ENCODE measurements around the gene TTC17.
"Not testable (repeated sequence)": the region's sequence is repeated elsewhere in the genome, so short reads cannot be mapped to it uniquely, and the experiment has no call there.

The TTC17 gene

GRCh38 chr11:43467958-43468357 lies 109.2 kb downstream of the TTC17 start:
- in situ Hi-C loops (cut with MboI; ENCODE audit: low pct_unique_long_range_greater_than_20kb, low sequenced_read_pairs, unreplicated experiment) = no loop called here
- no peak for TF ChIP-seq CTCF (IDR thresholded peaks at IDR 0.05; ENCODE audit: extremely low read depth, insufficient read depth, missing control alignments)
- DNase-seq (ENCODE audit: low spot score) = no peak

GRCh38 chr11:43477491-43477890 lies 118.8 kb downstream of the TTC17 start:
- DNase-seq (ENCODE audit: low spot score); in situ Hi-C loops (cut with MboI; ENCODE audit: low pct_unique_long_range_greater_than_20kb, low sequenced_read_pairs, unreplicated experiment): not testable (repeated sequence)

GRCh38 chr11:43486141-43486540 lies 127.4 kb downstream of the TTC17 start:
- no peak for DNase-seq (ENCODE audit: low spot score)
- in situ Hi-C loops (cut with MboI; ENCODE audit: low pct_unique_long_range_greater_than_20kb, low sequenced_read_pairs, unreplicated experiment) = no loop called here
- TF ChIP-seq CTCF (IDR thresholded peaks at IDR 0.05; ENCODE audit: extremely low read depth, insufficient read depth, missing control alignments) = no peak

GRCh38 chr11:43489869-43490465 lies 131.2 kb downstream of the TTC17 start:
- in situ Hi-C loops (cut with MboI; ENCODE audit: low pct_unique_long_range_greater_than_20kb, low sequenced_read_pairs, unreplicated experiment) = no loop called here
- DNase-seq (ENCODE audit: low spot score) = no peak
- no peak for TF ChIP-seq CTCF (IDR thresholded peaks at IDR 0.05; ENCODE audit: extremely low read depth, insufficient read depth, missing control alignments)

- no peak for DNase-seq (ENCODE audit: low spot score)
- TF ChIP-seq CTCF (IDR thresholded peaks at IDR 0.05; ENCODE audit: extremely low read depth, insufficient read depth, missing control alignments) = no peak
- in situ Hi-C loops (cut with MboI; ENCODE audit: low pct_unique_long_range_greater_than_20kb, low sequenced_read_pairs, unreplicated experiment) = no loop called here
Measured at GRCh38 chr11:43492701-43493100, 134.0 kb downstream of the TTC17 start.

- no peak for TF ChIP-seq CTCF (IDR thresholded peaks at IDR 0.05; ENCODE audit: extremely low read depth, insufficient read depth, missing control alignments)
- no peak for DNase-seq (ENCODE audit: low spot score)
- in situ Hi-C loops (cut with MboI; ENCODE audit: low pct_unique_long_range_greater_than_20kb, low sequenced_read_pairs, unreplicated experiment) = no loop called here
Measured at GRCh38 chr11:43493431-43493830, 134.7 kb downstream of the TTC17 start.

- DNase-seq (ENCODE audit: low spot score) = no peak
- in situ Hi-C loops (cut with MboI; ENCODE audit: low pct_unique_long_range_greater_than_20kb, low sequenced_read_pairs, unreplicated experiment) = no loop called here
- TF ChIP-seq CTCF (IDR thresholded peaks at IDR 0.05; ENCODE audit: extremely low read depth, insufficient read depth, missing control alignments) = no peak
Measured at GRCh38 chr11:43497144-43497543, 138.4 kb downstream of the TTC17 start.
